Measurements from ENCODE around the gene ABCG4. TPM values are rescaled to one million over a fixed set of nuclear protein-coding genes. Genes with fewer than 3 reads are reported as not detected.
A peak's percentile ranks its signal among the peaks of the same experiment; 100 is the strongest.
"Not testable (repeated sequence)": the region's sequence is repeated elsewhere in the genome, so short reads cannot be mapped to it uniquely, and the experiment has no call there.

ABCG4 gene
- total RNA-seq, 1 donor from 2014 or later: 3.3 TPM

GRCh38 chr11:119181677-119182412 is 33.0 kb downstream of the ABCG4 start:
- no peak for DNase-seq (ENCODE audit: low read depth, low spot score)
- Mint-ChIP-seq H3K27ac (ENCODE audit: unreplicated experiment) (peak overlapping the region; percentile 57), H3K27me3 (ENCODE audit: low read depth) (no peaks in the 10 kb centered on the region), H3K4me3 (no peak overlapping the region), H3K9me3 (no peaks in the 10 kb centered on the region), H3K4me1 (peaks cover 16% of the 10 kb centered on the region), H3K36me3 (ENCODE audit: low read depth) (no peaks in the 10 kb centered on the region)
- TF ChIP-seq CTCF (conservative IDR thresholded peaks at IDR 0.05): no peak

GRCh38 chr11:119184399-119184798 is 35.5 kb downstream of the ABCG4 start:
- not testable (repeated sequence) for H3K4me1 Mint-ChIP-seq; DNase-seq (ENCODE audit: low read depth, low spot score); H3K4me3 Mint-ChIP-seq

GRCh38 chr11:119185981-119186634 is 37.3 kb downstream of the ABCG4 start:
- H3K36me3 Mint-ChIP-seq (ENCODE audit: low read depth): no peaks in the 10 kb centered on the region
- H3K9me3 Mint-ChIP-seq: no peaks in the 10 kb centered on the region
- no peaks in the 10 kb centered on the region for H3K27me3 Mint-ChIP-seq (ENCODE audit: low read depth)
- no peak for DNase-seq (ENCODE audit: low read depth, low spot score)
- H3K27ac Mint-ChIP-seq (ENCODE audit: unreplicated experiment): no peak overlapping the region
- no peak overlapping the region for H3K4me3 Mint-ChIP-seq
- peaks cover 4% of the 10 kb centered on the region for H3K4me1 Mint-ChIP-seq
- no peak for TF ChIP-seq CTCF (conservative IDR thresholded peaks at IDR 0.05)

More at GRCh38 chr11:119184399-119184798, 35.5 kb downstream of the ABCG4 start:
- H3K27me3 Mint-ChIP-seq (ENCODE audit: low read depth); H3K36me3 Mint-ChIP-seq (ENCODE audit: low read depth); H3K9me3 Mint-ChIP-seq; H3K27ac Mint-ChIP-seq (ENCODE audit: unreplicated experiment): not testable (repeated sequence)

- Mint-ChIP-seq H3K36me3 (ENCODE audit: low read depth) (no peaks in the 10 kb centered on the region), H3K27me3 (ENCODE audit: low read depth) (no peaks in the 10 kb centered on the region), H3K4me3 (no peak overlapping the region), H3K27ac (ENCODE audit: unreplicated experiment) (no peak overlapping the region), H3K4me1 (peaks cover 4% of the 10 kb centered on the region), H3K9me3 (no peaks in the 10 kb centered on the region)
- TF ChIP-seq CTCF (conservative IDR thresholded peaks at IDR 0.05): no peak
- DNase-seq (ENCODE audit: low read depth, low spot score): no peak
Measured at GRCh38 chr11:119187123-119187892, 38.5 kb downstream of the ABCG4 start.

- DNase-seq (ENCODE audit: low read depth, low spot score): no peak
- Mint-ChIP-seq H3K4me3 (no peak overlapping the region), H3K4me1 (peaks cover 4% of the 10 kb centered on the region), H3K27me3 (ENCODE audit: low read depth) (no peaks in the 10 kb centered on the region), H3K27ac (ENCODE audit: unreplicated experiment) (no peak overlapping the region), H3K36me3 (ENCODE audit: low read depth) (no peaks in the 10 kb centered on the region), H3K9me3 (no peaks in the 10 kb centered on the region)
- TF ChIP-seq CTCF (conservative IDR thresholded peaks at IDR 0.05): no peak
Measured at GRCh38 chr11:119188067-119188466, 39.2 kb downstream of the ABCG4 start.

Measured in neural crest cell (in vitro differentiated cells).